ENCODE measurements around the gene AUTS2.

GRCh38 chr7:69967689-69968450 lies 369.6 kb downstream of the AUTS2 start:
- no peak for TF ChIP-seq POLR2AphosphoS5 (IDR thresholded peaks at IDR 0.05; ENCODE audit: insufficient read depth in 1 of 2, low read depth in 1 of 2)
- TF ChIP-seq, protein P1, sequence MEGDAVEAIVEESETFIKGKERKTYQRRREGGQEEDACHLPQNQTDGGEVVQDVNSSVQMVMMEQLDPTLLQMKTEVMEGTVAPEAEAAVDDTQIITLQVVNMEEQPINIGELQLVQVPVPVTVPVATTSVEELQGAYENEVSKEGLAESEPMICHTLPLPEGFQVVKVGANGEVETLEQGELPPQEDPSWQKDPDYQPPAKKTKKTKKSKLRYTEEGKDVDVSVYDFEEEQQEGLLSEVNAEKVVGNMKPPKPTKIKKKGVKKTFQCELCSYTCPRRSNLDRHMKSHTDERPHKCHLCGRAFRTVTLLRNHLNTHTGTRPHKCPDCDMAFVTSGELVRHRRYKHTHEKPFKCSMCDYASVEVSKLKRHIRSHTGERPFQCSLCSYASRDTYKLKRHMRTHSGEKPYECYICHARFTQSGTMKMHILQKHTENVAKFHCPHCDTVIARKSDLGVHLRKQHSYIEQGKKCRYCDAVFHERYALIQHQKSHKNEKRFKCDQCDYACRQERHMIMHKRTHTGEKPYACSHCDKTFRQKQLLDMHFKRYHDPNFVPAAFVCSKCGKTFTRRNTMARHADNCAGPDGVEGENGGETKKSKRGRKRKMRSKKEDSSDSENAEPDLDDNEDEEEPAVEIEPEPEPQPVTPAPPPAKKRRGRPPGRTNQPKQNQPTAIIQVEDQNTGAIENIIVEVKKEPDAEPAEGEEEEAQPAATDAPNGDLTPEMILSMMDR (IDR thresholded peaks at IDR 0.05): no peak

Measured in vagina (tissue), 2 donors.